ENCODE measurements around the gene TTLL3. TPM values are rescaled to one million over a fixed set of nuclear protein-coding genes. Genes with fewer than 3 reads are reported as not detected.

TTLL3 gene
- total and polyA plus RNA-seq, 2 of the 13 experiments (the other 11 are each of a cell fraction or from before 2014, with no cell fraction given), result 9.5 to 51.2 TPM

DNA sequence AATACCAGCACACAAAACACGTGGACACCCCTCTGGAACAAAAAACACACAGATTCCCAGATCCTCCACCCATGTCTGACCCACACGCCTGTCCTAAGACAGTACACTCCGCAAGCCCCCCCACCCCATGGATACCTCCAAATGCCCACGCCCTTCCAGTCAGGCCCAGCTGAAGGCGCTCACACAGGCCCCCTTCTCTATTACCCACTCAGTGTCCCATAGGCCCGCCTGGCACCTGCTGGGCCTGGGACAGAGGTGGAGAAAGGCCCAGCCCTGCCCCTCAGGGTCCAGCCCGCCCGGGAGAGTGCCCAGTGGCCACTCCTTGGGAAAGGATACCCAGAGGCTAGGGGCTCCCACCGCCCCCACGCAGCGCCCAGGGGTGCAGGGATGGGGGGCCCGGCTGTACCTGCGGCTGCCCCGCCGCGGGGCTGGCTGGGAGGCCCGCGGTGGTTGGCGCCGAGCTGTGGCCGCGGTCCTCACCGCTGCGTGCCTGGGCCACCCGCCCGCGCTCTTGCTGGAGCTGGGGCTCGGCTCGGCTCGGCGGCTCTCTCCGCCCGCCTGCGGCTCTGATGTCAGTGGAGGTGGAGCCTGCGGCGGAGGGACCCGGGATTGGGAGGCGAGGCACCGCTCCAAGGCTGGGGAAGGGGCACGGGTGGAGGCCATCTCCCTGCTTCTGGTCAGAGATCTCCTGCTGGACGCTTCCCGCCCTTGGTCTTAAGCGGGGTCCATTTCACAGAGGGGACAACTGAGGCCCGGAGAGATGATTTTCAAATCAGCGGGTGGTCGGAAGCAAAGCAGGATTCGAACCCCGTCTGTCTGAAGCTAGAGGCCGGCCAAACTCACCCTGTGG lies 40.4 kb upstream of the TTLL3 start, which contains the start of gene CAMK1 (continued):
- TF ChIP-seq, protein P1, sequence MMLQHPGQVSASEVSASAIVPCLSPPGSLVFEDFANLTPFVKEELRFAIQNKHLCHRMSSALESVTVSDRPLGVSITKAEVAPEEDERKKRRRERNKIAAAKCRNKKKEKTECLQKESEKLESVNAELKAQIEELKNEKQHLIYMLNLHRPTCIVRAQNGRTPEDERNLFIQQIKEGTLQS (CRISPR knock-in tag; IDR thresholded peaks at IDR 0.05), result no peak
- TF ChIP-seq, protein P2, sequence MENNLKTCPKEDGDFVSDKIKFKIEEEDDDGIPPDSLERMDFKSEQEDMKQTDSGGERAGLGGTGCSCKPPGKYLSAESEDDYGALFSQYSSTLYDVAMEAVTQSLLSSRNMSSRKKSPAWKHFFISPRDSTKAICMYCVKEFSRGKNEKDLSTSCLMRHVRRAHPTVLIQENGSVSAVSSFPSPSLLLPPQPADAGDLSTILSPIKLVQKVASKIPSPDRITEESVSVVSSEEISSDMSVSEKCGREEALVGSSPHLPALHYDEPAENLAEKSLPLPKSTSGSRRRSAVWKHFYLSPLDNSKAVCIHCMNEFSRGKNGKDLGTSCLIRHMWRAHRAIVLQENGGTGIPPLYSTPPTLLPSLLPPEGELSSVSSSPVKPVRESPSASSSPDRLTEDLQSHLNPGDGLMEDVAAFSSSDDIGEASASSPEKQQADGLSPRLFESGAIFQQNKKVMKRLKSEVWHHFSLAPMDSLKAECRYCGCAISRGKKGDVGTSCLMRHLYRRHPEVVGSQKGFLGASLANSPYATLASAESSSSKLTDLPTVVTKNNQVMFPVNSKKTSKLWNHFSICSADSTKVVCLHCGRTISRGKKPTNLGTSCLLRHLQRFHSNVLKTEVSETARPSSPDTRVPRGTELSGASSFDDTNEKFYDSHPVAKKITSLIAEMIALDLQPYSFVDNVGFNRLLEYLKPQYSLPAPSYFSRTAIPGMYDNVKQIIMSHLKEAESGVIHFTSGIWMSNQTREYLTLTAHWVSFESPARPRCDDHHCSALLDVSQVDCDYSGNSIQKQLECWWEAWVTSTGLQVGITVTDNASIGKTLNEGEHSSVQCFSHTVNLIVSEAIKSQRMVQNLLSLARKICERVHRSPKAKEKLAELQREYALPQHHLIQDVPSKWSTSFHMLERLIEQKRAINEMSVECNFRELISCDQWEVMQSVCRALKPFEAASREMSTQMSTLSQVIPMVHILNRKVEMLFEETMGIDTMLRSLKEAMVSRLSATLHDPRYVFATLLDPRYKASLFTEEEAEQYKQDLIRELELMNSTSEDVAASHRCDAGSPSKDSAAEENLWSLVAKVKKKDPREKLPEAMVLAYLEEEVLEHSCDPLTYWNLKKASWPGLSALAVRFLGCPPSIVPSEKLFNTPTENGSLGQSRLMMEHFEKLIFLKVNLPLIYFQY (CRISPR knock-in tag; IDR thresholded peaks at IDR 0.05; ENCODE audit: borderline replicate concordance), result 0 out of 2 replicates have a peak, but pooled peaks have one; percentile 32
- TF ChIP-seq, protein P3, sequence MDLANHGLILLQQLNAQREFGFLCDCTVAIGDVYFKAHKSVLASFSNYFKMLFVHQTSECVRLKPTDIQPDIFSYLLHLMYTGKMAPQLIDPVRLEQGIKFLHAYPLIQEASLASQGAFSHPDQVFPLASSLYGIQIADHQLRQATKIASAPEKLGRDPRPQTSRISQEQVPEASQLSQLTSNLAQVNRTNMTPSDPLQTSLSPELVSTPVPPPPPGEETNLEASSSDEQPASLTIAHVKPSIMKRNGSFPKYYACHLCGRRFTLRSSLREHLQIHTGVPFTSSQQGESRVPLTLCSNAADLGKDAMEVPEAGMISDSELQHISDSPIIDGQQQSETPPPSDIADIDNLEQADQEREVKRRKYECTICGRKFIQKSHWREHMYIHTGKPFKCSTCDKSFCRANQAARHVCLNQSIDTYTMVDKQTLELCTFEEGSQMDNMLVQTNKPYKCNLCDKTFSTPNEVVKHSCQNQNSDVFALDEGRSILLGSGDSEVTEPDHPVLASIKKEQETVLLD (CRISPR knock-in tag; IDR thresholded peaks at IDR 0.05; ENCODE audit: low read depth), result no peak
- TF ChIP-seq NFYB (CRISPR knock-in tag; IDR thresholded peaks at IDR 0.05), result no peak
- TF ChIP-seq, protein P4, sequence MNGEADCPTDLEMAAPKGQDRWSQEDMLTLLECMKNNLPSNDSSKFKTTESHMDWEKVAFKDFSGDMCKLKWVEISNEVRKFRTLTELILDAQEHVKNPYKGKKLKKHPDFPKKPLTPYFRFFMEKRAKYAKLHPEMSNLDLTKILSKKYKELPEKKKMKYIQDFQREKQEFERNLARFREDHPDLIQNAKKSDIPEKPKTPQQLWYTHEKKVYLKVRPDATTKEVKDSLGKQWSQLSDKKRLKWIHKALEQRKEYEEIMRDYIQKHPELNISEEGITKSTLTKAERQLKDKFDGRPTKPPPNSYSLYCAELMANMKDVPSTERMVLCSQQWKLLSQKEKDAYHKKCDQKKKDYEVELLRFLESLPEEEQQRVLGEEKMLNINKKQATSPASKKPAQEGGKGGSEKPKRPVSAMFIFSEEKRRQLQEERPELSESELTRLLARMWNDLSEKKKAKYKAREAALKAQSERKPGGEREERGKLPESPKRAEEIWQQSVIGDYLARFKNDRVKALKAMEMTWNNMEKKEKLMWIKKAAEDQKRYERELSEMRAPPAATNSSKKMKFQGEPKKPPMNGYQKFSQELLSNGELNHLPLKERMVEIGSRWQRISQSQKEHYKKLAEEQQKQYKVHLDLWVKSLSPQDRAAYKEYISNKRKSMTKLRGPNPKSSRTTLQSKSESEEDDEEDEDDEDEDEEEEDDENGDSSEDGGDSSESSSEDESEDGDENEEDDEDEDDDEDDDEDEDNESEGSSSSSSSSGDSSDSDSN (CRISPR knock-in tag; IDR thresholded peaks at IDR 0.05), result peak; percentile 88
- TF ChIP-seq ZBTB38 (CRISPR knock-in tag; IDR thresholded peaks at IDR 0.05), result peak; percentile 55; the same call in 1 of the 2 replicates
- TF ChIP-seq, protein P5, sequence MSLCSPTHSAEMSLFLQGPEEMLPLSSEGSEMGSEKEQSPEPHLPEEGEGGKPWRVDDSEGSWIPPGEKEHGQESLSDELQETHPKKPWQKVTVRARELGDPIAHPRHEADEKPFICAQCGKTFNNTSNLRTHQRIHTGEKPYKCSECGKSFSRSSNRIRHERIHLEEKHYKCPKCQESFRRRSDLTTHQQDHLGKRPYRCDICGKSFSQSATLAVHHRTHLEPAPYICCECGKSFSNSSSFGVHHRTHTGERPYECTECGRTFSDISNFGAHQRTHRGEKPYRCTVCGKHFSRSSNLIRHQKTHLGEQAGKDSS (CRISPR knock-in tag; IDR thresholded peaks at IDR 0.05; ENCODE audit: borderline replicate concordance, low read depth), result peak; percentile 24; the same call in 1 of the 2 replicates
- no peak for TF ChIP-seq TCF12 (IDR thresholded peaks at IDR 0.05)
- 0 out of 2 replicates have a peak, but pooled peaks have one; percentile 23 for TF ChIP-seq TCF12 (CRISPR knock-in tag; IDR thresholded peaks at IDR 0.05)
- TF ChIP-seq RFX1 (IDR thresholded peaks at IDR 0.05), result no peak
- no peak for TF ChIP-seq SP1 (IDR thresholded peaks at IDR 0.05)
- peak; percentile 36; the same call in 1 of the 2 replicates for TF ChIP-seq SP1 (CRISPR knock-in tag; IDR thresholded peaks at IDR 0.05)
- TF ChIP-seq ZNF781 (CRISPR knock-in tag; IDR thresholded peaks at IDR 0.05; ENCODE audit: borderline replicate concordance, not compliant biosample characterization), result no peak
- TF ChIP-seq STAT5B (CRISPR knock-in tag; IDR thresholded peaks at IDR 0.05), result 0 out of 2 replicates have a peak, but pooled peaks have one; percentile 39
- peak; percentile 16 for TF ChIP-seq ZNF883 (CRISPR knock-in tag; IDR thresholded peaks at IDR 0.05; ENCODE audit: not compliant biosample characterization)
- TF ChIP-seq ZBTB1 (CRISPR knock-in tag; IDR thresholded peaks at IDR 0.05; ENCODE audit: borderline replicate concordance), result no peak
- TF ChIP-seq, protein P6, sequence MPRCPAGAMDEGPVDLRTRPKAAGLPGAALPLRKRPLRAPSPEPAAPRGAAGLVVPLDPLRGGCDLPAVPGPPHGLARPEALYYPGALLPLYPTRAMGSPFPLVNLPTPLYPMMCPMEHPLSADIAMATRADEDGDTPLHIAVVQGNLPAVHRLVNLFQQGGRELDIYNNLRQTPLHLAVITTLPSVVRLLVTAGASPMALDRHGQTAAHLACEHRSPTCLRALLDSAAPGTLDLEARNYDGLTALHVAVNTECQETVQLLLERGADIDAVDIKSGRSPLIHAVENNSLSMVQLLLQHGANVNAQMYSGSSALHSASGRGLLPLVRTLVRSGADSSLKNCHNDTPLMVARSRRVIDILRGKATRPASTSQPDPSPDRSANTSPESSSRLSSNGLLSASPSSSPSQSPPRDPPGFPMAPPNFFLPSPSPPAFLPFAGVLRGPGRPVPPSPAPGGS (CRISPR knock-in tag; IDR thresholded peaks at IDR 0.05), result 0 out of 2 replicates have a peak, but pooled peaks have one; percentile 35
- no peak; the same call in 1 of the 2 replicates for TF ChIP-seq NFKB2 (CRISPR knock-in tag; IDR thresholded peaks at IDR 0.05; ENCODE audit: borderline replicate concordance)

All from HepG2 (cell line).